Fibroblast of skin of right quadriceps (primary cell): ENCODE measurements around the gene EBF3.
"Not testable (repeated sequence)": the region's sequence is repeated elsewhere in the genome, so short reads cannot be mapped to it uniquely, and the experiment has no call there.

Experiments used
- DNase-seq: peaks from one replicate; pipeline ENCODE4 v3.0.0-alpha.2; 2013

Gene EBF3

DNA sequence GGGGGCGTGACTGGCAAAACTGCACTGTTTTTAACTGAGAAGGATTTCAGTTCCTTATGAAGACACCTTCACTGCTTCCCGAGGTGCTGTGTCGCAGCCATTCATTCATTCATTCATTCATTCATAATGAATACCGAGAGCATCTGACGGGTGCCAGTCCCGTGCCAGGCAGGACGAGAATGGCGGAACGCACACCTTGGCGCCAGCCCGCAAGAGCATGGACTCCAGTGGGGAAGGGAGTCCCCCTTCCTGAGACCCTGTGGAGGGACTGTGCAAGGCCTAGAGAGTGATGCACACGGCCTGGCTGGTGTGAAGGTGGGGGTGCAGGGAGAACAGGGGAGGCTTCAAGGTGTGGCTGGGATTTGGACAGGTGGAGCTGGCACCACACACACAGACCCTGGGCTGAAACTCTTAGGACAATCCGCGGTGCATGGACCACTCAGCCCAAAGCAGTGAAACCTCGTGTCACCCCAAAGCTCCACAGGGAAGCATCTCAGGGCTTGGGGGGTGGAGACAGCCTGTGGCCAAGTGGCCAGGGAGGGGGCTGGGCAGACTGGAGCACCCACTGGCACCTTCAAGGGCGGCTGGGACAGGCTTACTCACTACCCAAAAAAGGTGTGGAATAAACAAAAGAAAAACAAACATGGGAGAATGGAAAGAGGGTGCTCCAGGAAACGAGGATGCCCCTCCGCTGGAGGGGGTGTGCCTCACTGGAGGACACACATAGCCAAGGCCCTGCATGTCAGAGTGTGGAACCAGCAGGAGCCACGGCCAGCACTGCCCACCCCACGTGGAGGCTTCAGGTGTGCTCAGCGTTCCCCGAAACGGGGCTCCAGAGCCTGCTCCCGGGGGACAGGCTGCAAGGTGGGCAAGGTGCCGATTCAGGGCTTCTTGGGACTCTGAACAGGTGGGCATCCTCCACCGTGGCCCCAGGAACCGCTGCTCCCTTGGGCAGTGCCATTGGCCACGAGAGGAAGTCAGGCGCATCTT lies 37.7 kb downstream of the EBF3 start:
- DNase-seq = no peak

DNA sequence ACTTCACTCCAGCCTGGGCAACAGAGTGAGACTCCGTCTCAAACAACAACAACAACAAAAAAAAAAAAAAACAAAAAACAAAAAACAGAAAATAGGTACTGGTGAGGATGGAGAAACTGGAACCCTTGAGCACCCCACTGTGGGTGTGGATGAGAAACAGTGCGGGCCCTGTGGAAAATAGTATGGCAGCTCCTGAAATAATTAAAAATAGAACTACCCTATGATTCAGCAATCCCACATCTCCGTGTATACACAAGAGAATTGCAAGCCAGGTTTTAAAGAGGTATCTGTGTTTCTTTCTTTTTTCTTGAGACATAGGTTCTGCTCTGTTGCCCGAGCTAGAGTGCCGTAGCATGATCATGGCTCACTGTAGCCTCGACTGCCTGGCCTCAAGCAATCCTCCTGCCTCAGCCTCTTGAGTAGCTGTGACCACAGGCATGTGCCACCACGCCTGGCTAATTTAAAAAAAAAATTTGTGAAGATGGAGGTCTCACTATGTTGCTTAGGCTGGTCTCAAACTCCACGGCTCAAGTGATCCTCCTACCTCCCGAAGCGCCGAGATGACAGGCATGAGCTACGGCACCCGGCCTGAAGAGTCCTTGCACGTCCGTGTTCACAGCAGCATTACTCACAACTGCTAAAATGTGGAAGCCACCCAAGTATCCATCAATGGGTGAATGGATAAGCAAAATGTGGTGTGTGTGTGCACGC lies 39.5 kb downstream of the EBF3 start:
- no peak for DNase-seq

- DNase-seq = no peak
Observed at GRCh38 chr10:129922598-129923123, 41.4 kb downstream of the EBF3 start.

- no peak for DNase-seq
Observed at GRCh38 chr10:129921801-129922597, 42.1 kb downstream of the EBF3 start.

DNA sequence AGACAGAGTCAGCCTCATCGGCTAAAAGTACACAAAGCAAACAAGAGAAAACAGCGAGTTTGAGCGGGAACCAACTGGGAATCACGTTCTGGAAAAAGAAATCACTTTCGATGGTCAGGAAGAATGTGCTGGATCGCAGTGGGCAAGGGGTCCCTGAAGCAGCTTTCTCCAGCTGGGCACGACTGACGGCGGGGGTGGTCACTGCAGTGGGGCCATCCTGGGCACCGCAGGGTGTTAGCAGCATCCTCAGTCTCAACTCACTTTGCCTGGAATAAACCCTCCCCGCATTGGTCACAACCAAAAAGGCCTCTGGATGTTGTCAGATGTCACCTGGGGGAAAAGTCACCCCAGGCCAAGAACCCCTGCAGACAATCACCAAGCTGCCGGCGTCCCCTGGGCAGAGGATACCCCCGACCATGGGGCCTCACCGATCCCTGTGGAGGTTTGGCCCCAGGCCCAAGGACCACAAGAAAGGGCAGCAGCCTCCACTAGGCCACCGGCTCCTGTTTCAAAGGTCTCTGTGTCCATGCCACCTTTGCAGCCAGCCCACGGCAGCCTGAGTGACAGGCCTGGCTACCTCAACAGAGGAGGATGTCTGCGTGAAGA lies 42.9 kb downstream of the EBF3 start:
- DNase-seq = no peak

- DNase-seq = not testable (repeated sequence)
Observed at GRCh38 chr10:129920187-129920586, 43.9 kb downstream of the EBF3 start.

GRCh38 chr10:129919358-129919757 lies 44.7 kb downstream of the EBF3 start:
- no peak for DNase-seq

- DNase-seq = no peak
Observed at GRCh38 chr10:129918836-129919235, 45.2 kb downstream of the EBF3 start.

DNA sequence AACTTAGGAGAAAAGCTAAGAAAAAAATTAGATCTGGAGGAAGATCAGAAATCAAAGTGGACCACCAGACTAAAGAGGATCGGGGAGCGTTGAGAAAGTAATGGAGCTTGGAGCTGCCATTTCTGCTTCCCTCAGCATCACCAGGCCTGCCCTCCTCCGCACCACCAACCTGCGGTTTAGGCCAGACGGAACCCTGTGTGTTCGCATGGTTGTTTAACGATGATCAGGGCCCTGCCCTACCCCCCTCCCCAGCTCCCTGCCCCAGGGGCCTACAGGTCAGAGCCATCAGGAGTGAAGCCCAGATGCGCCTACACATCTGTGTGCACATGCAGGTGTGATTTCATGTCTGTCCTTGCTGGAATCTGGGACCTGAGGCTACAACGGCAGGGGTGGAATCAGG lies 45.7 kb downstream of the EBF3 start:
- no peak for DNase-seq

GRCh38 chr10:129917936-129918335 lies 46.1 kb downstream of the EBF3 start:
- no peak for DNase-seq

- no peak for DNase-seq
Observed at GRCh38 chr10:129916506-129916995, 47.5 kb downstream of the EBF3 start.

DNA sequence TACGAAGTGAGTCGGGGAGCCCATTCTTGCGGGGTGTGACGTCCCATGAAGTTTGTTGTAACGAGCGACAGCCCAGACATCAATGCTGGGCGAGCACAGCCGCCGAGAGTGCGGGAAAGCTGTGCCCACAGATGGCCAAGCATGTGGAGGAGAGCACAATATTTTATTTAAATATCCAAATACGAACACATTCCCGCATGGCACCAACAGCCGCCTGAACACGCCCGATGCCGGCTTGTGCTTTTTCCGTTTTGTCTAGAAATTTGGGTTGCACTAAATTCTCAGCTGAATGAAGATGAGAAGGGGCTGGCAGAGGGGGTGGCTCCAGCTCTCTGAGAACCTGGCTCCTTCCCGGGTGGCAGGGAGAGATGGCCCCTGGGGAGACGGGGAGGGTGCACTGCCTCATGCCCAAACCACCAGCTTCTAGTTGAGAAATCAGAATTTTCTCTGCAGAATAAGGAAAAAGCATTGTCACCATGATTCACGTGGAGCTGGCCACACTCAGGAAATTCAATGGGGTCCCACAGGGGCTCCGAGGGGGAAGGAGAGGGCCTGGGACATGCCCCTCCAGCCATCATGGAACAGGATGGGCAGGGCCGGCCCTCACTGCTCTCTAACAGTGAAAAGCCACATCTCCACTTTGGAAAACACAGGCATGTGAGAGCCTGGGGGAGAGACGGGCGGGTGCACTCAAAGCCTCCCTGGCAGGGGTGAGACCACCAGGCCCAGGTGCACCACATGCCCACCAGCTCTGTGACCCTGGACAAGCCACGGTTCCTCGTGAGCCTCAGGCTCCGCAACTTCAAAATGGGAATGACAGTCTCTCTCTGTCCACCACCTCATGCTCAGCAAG lies 48.3 kb downstream of the EBF3 start:
- no peak for DNase-seq

GRCh38 chr10:129914960-129915359 lies 49.1 kb downstream of the EBF3 start:
- no peak for DNase-seq

- DNase-seq = no peak
Observed at GRCh38 chr10:129914153-129914855, 49.8 kb downstream of the EBF3 start.

DNA sequence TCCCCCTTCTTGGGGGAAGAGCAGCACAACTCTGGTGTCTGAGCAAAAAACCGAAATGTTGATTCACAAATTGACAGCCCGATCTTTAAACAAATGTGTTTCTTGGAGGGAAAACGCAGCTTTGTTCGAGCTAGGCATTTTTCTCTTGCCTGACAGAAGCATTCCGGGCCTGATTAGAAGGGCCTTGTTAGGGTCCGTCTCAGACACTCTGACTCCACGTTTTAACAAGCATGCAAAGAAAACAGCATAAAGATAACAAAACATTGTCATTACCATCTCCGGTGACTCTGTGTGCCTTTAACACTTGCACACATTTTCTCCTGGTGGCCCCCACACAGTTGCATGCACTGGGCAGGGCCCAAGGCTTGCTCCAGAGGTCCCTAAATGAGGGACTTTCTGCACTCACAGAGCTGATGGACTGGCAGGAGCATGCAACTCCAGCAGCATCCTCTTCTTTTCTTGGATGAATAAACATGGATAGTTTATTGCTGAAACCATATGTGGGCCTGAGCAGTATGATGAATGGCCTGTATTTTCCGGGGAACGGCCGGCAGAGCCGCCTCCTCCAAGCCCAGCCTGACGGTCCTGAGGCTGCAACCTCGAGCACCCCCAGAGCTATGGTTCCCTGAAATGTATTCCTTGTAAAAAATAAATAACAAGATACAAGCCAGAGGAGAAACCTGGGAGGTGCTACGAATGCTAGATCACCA lies 50.9 kb downstream of the EBF3 start:
- no peak for DNase-seq

DNA sequence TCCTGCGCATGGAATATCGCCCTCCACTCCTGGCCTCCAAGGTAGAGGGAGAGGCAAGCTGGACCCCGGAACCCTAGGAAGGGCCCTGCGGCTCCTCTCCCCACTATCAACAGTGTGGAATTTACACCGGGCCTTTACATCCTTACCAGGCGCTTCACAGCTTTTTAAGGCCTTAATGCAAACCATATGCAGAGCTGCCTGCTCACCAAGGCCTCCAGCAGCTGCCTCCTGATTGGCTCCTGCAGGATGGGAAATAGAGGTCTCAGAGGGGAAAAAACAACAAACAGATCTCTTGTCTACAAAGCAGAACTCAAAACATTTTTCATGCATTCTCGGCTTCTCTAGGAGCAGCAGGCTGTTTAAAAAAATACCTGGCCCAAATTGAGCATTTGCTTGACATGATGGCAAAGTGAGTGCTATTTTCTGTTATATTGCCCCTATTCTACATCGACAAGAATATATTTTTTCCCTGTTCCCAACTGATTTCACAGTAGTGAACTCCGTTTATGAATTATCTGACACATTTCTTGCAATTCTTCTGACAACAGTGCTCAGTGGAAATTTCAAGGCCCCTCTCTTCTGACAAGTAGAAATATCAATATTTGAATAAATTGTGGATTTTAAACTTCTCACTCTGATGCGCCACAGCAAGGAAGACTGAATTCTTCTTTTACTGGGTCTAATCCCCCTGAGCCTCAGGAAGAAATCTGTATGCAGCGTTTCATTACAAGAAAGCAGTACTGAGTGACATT lies 51.7 kb downstream of the EBF3 start:
- peak; percentile 68 for DNase-seq

GRCh38 chr10:129911451-129912165 lies 52.5 kb downstream of the EBF3 start:
- DNase-seq = no peak

GRCh38 chr10:129910861-129911260 lies 53.2 kb downstream of the EBF3 start:
- no peak for DNase-seq
